Right atrium auricular region (tissue), 2 donors: Measurements from ENCODE around the gene VEPH1. TPM values are rescaled to one million over a fixed set of nuclear protein-coding genes. Genes with fewer than 3 reads are reported as not detected.

Source experiments
- DNase-seq: peaks from one replicate; pipeline ENCODE4 v3.0.0-alpha.2; 2019; ENCODE audit warnings: low spot score
- H3K27ac ChIP-seq, 2 donors: fragments of 200-600 bp; sonication (generic); 1 replicate in 1 of 2; 2 replicates in 1 of 2; pipeline ENCODE4 v1.5.1; 2016 to 2019
- H3K27me3 ChIP-seq, 2 donors: fragments of 200-600 bp; sonication (generic); one replicate each; pipeline versions ENCODE4 v1.5.1 to v1.6.0; 2017 to 2019
- H3K36me3 ChIP-seq: fragments of 200-600 bp; sonication (generic); one replicate; pipeline ENCODE4 v1.5.1; 2016
- H3K4me1 ChIP-seq, 2 donors: fragments of 200-600 bp; sonication (generic); one replicate each; pipeline versions ENCODE4 v1.5.1 to v1.6.0; 2017 to 2019
- H3K4me3 ChIP-seq, 2 donors: fragments of 200-600 bp; sonication (generic); 1 replicate in 1 of 2; 2 replicates in 1 of 2; pipeline ENCODE4 v1.5.1; 2017 to 2019; ENCODE audit warnings: mild to moderate bottlenecking in 1 of 2, moderate library complexity in 1 of 2
- H3K9me3 ChIP-seq, 2 donors: fragments of 200-600 bp; sonication (generic); one replicate each; pipeline ENCODE4 v1.5.1; 2019
- total RNA-seq, 2 donors: library from RNA; depleted of rRNA; stranded (reverse); fragments of >200 nt; gene quantifications; one replicate each; pipeline ENCODE4 v1.1.0, GENCODE V29; 2016
- TF ChIP-seq, protein P1 (sequence below), 2 donors: fragments of 200-600 bp; sonication (generic); IDR thresholded peaks; one replicate each; pipeline ENCODE4 v1.5.1; 2019; ENCODE audit warnings: antibody characterized with exemption in 2 of 2

VEPH1 gene
- total RNA-seq, 2 donors from 2014 or later: 0.48 to 0.86 TPM

DNA sequence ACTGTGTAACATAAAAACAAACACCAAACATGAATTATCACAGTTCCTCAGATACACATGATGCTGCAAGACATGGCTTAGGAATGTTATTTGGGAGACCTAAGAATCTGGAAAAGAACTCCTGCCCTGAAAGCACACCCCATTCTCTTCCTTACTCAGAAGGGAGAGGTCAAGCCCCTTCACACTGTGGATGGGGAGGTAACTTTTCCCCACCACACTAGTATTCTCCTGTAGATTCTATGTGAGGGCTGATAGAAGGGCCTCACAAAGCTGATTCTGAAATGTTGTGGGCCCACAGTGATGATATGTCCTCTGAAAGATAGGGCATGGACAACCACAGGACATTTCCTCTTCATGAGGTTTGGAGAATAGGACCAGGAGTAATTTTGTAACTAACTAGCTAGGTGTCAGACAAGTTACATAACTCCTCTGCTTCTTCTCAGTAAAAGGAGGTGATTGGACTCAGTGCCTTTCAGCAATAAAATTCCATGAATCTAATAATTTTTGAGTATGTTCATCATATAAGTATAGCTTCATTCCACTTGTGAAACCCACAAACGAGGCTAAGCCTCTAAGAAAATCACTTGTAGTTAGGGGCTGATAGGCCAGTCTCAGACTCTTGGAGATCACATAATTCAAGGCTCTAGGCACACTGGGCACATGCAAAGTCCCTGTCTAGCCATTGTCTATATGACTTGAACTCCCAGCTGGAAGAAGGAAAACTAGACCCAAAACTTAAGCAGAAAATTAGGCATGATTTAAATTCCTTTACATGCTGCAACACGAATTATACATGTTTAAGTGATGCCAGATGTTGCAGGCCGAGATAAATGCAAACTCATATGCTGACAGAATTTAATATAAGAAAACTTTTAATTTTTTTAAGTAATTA is 59.1 kb downstream of the VEPH1 start:
- Histone ChIP-seq H3K27ac (no peak overlapping the region), H3K36me3 (no peaks in the 10 kb centered on the region), H3K4me3 (no peak overlapping the region), H3K4me1 (no peaks in the 10 kb centered on the region), H3K9me3 (no peaks in the 10 kb centered on the region), H3K27me3 (no peaks in the 10 kb centered on the region)
- DNase-seq: no peak
- TF ChIP-seq, protein P1, sequence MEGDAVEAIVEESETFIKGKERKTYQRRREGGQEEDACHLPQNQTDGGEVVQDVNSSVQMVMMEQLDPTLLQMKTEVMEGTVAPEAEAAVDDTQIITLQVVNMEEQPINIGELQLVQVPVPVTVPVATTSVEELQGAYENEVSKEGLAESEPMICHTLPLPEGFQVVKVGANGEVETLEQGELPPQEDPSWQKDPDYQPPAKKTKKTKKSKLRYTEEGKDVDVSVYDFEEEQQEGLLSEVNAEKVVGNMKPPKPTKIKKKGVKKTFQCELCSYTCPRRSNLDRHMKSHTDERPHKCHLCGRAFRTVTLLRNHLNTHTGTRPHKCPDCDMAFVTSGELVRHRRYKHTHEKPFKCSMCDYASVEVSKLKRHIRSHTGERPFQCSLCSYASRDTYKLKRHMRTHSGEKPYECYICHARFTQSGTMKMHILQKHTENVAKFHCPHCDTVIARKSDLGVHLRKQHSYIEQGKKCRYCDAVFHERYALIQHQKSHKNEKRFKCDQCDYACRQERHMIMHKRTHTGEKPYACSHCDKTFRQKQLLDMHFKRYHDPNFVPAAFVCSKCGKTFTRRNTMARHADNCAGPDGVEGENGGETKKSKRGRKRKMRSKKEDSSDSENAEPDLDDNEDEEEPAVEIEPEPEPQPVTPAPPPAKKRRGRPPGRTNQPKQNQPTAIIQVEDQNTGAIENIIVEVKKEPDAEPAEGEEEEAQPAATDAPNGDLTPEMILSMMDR (IDR thresholded peaks at IDR 0.05): no peak

DNA sequence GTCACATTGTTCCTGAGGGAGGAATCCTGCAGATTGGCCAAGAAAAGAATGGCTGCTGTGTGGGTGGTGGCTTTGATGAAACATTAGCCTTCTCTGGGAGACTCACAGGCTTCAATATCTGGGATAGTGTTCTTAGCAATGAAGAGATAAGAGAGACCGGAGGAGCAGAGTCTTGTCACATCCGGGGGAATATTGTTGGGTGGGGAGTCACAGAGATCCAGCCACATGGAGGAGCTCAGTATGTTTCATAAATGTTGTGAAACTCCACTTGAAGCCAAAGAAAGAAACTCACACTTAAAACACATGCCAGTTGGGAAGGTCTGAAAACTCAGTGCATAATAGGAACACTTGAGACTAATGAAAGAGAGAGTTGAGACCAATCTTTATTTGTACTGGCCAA is 60.5 kb downstream of the VEPH1 start:
- Histone ChIP-seq H3K9me3 (no peaks in the 10 kb centered on the region), H3K27ac (no peak overlapping the region), H3K36me3 (no peaks in the 10 kb centered on the region), H3K4me1 (peaks cover 0 to 7% of the 10 kb centered on the region in 2 donors), H3K27me3 (no peaks in the 10 kb centered on the region), H3K4me3 (no peak overlapping the region)
- peak; percentile 61 for DNase-seq
- TF ChIP-seq, protein P1 (IDR thresholded peaks at IDR 0.05): no peak

DNA sequence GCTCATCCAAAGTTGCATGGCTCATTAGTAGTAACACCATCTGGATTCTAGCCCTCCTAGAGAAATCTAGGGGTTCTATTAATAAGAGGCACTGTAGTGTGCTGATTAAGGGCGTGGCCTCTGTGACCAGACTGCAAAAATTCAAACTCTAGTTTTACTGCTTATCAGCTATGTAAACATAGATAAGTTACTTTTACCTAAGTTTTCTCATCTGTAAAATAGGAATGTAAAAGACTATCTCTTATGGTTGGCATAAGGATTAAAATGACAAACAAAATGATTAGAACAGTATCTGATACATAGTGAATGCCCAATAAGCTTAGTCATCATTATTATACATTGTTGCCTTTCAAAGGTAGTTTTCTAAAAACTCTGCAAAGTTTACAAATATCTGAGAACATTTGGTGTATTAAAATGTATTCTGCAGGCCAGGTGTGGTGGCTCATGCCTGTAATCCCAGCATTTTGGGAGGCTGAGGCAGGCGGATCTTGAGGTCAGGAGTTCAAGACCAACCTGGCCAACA is 62.1 kb downstream of the VEPH1 start:
- Histone ChIP-seq H3K27ac (no peak overlapping the region), H3K9me3 (no peaks in the 10 kb centered on the region), H3K4me1 (peaks cover 0 to 14% of the 10 kb centered on the region in 2 donors), H3K36me3 (no peaks in the 10 kb centered on the region), H3K27me3 (no peaks in the 10 kb centered on the region), H3K4me3 (no peak overlapping the region)
- DNase-seq: no peak
- TF ChIP-seq, protein P1 (IDR thresholded peaks at IDR 0.05): no peak

DNA sequence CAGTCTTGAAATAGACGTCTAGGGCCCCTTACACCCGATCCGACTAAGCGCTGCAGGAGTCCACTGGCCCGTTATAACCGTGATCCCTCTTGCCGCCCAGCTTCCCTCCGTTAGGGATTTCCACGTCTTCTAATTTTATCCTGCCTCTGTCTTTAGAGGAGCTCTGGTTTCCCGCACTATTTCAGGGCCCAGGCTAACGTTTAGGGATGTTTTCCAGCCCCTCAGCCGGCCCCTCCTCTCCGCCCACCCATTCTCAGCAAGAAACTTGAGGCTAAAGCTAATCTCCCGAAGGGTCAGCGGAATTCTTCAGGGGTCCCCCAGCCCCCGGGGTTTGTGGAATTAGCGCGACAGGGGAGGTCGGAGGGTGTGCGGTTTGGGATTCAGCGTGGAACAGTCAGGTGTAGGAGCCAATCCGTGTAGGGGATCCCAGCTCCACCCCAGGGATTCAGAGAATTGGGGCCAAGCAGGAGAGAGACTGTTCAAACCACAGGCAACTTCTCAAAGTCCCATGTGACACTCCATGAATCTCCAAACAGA is 65.0 kb downstream of the VEPH1 start:
- Histone ChIP-seq H3K27ac (peak overlapping the region in 1 of 2 donors; percentile 26), H3K27me3 (no peaks in the 10 kb centered on the region), H3K9me3 (no peaks in the 10 kb centered on the region), H3K36me3 (no peaks in the 10 kb centered on the region), H3K4me3 (peak overlapping the region; percentile 43 to 58), H3K4me1 (peaks cover 0 to 14% of the 10 kb centered on the region in 2 donors)
- no peak for DNase-seq
- TF ChIP-seq, protein P1 (IDR thresholded peaks at IDR 0.05): no peak

DNA sequence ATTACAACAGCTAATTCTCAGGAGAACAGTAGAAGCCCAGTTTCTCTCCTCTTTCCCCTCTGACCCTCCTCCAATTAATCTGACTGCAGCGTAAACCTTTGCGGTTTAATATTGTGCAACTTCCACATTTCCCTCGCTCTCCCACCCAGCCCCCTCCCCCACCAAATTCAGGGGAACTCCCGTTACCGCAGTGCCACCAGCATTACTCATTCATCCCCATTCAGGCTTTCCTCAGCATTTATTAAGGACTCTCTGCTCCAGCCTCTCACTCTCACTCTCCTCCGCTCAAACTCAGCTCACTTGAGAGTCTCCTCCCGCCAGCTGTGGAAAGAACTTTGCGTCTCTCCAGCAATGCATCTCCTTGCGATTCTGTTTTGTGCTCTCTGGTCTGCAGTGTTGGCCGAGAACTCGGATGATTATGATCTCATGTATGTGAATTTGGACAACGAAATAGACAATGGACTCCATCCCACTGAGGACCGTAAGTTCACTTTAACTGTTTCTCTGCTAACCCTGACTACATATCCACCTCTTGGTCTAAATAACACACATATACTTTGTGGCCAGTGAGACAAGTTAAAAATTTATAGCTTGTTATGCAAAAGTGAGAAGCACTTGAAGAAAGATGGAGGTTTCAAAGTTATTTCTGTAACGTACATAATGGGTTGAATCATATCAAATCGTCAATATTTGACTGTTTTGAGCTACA is 66.5 kb downstream of the VEPH1 start, which contains the start of gene PTX3:
TSS of gene PTX3 (plus strand) at position 268 of the 709 bp plus-strand sequence. CDS start at position 352, 84 bp downstream.
- no peaks in the 10 kb centered on the region for H3K36me3 ChIP-seq
- H3K27ac ChIP-seq: peak within 1 kb of the TSS; percentile 3 to 26
- no peaks in the 10 kb centered on the region for H3K9me3 ChIP-seq
- H3K4me1 ChIP-seq: peaks cover 0 to 14% of the 10 kb centered on the region in 2 donors
- no peaks in the 10 kb centered on the region for H3K27me3 ChIP-seq
- TF ChIP-seq, protein P1 (IDR thresholded peaks at IDR 0.05): no peak
- H3K4me3 ChIP-seq: peak within 1 kb of the TSS; percentile 43 to 58
- DNase-seq: peak; percentile 66
